ENCODE results near the gene ASTN2. TPM values are rescaled to one million over a fixed set of nuclear protein-coding genes. Genes with fewer than 3 reads are reported as not detected.
"Not testable (repeated sequence)": the region's sequence is repeated elsewhere in the genome, so short reads cannot be mapped to it uniquely, and the experiment has no call there.

The ASTN2 gene
- polyA plus RNA-seq, 1 experiment: 12.8 TPM

DNA sequence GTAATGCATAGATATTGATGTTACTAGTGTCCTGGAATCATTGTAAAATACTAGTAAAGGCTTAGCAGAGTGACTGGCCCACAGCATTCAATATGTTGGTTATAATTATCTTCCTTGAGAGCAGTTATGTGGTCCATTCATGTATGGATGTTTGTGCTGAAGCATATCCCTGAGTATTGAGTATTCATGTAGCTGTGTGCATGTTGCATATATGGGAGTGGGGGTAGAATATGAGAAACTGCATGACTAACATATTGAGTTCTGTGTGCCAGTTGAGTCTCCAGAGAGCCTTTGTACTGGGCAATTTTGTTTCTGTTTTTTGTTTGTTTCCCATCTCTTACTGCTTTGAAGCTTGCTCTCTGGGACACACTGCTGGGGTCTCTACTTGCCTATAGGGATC, 950.4 kb downstream of the ASTN2 start:
- Histone ChIP-seq H3K36me3 (ENCODE audit: control insufficient read depth, insufficient read depth, low read length) (no peaks in the 10 kb centered on the region), H3K4me3 (ENCODE audit: low read depth, low read length) (no peak overlapping the region), H3K27me3 (ENCODE audit: control insufficient read depth, insufficient read depth, low read length) (no peaks in the 10 kb centered on the region)
- CTCF ChIA-PET: interaction anchor here (1.0 kb wide), 1 partner anchor 16 kb away, joined by 3 read pairs; no protein-coding TSS in a partner anchor
- no peak for DNase-seq (ENCODE audit: low read depth)
- TF ChIP-seq, protein P1, sequence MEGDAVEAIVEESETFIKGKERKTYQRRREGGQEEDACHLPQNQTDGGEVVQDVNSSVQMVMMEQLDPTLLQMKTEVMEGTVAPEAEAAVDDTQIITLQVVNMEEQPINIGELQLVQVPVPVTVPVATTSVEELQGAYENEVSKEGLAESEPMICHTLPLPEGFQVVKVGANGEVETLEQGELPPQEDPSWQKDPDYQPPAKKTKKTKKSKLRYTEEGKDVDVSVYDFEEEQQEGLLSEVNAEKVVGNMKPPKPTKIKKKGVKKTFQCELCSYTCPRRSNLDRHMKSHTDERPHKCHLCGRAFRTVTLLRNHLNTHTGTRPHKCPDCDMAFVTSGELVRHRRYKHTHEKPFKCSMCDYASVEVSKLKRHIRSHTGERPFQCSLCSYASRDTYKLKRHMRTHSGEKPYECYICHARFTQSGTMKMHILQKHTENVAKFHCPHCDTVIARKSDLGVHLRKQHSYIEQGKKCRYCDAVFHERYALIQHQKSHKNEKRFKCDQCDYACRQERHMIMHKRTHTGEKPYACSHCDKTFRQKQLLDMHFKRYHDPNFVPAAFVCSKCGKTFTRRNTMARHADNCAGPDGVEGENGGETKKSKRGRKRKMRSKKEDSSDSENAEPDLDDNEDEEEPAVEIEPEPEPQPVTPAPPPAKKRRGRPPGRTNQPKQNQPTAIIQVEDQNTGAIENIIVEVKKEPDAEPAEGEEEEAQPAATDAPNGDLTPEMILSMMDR (IDR thresholded peaks at IDR 0.05; ENCODE audit: insufficient read depth, low read depth, low read length): no peak
- POLR2A ChIA-PET: no interaction called here

DNA sequence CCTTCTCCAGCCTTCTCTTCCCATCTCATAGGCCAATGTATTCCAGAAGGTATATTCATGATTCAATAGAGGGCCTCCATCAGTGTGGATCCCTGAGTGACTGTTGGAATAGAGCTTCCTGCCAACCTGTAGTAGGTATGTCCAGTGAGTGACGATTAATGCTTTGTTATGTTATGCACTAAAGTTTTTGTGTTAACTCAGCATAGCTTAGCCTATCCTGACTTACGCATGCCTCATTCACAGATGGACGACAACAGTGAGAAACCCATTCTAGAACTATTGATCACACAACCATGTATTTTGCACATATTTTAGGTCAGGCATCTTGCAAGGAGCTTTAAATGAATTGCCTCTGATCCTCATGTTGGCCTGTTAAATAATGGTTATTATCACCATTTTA, 953.2 kb downstream of the ASTN2 start:
- TF ChIP-seq, protein P1 (IDR thresholded peaks at IDR 0.05; ENCODE audit: insufficient read depth, low read depth, low read length): no peak
- Histone ChIP-seq H3K27me3 (ENCODE audit: control insufficient read depth, insufficient read depth, low read length) (no peaks in the 10 kb centered on the region), H3K36me3 (ENCODE audit: control insufficient read depth, insufficient read depth, low read length) (no peaks in the 10 kb centered on the region), H3K4me3 (ENCODE audit: low read depth, low read length) (no peak overlapping the region)
- DNase-seq (ENCODE audit: low read depth): no peak
- POLR2A ChIA-PET: interaction anchor here (1.0 kb wide), 1 partner anchor 26 kb away, joined by 5 read pairs; no protein-coding TSS in a partner anchor
- CTCF ChIA-PET: interaction anchor here (0.9 to 1.3 kb wide), 4 partner anchors 9 to 56 kb away, joined by 3 to 4 read pairs (median 3); no protein-coding TSS in a partner anchor

DNA sequence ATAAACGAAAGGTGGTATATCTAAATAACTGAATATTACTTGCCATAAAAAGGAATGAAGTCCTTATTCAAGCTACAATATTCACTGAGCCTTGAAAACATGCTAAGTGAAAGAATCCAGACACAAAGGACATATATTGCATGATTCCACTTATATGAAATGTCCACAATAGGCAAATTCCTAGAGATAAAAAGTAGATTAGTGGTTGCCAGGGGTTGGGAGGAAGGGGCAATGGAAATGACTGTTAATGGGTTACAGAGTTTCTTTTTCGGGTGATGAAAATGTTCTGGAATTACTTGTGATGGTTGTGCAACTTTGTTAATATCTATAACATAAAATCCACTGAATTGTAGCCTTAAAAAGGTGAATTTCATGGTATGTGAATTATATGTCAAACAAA, 954.8 kb downstream of the ASTN2 start:
- TF ChIP-seq, protein P1 (IDR thresholded peaks at IDR 0.05; ENCODE audit: insufficient read depth, low read depth, low read length): no peak
- H3K27me3 ChIP-seq (ENCODE audit: control insufficient read depth, insufficient read depth, low read length): no peaks in the 10 kb centered on the region
- ChIA-PET CTCF (no interaction called here), POLR2A (no interaction called here)
- no peaks in the 10 kb centered on the region for H3K36me3 ChIP-seq (ENCODE audit: control insufficient read depth, insufficient read depth, low read length)
- no peak overlapping the region for H3K4me3 ChIP-seq (ENCODE audit: low read depth, low read length)
- no peak for DNase-seq (ENCODE audit: low read depth)

DNA sequence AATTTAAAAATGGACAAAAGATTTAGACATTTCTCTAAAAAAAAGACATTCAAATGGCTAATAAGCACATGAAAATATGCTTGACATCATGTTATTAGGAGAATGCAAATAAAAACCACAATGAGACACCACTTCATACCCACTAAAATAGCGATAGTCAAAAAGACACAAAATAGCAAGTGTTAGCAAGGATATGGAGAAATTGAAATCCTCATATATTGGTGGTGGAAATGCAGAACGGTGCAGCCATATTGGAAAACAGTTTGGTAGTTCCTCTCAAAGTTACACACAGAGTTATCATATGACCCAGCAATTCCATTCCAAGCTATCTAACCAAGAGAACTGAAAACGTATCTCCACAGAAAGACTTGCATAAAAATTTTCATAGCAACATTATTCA, 955.3 kb downstream of the ASTN2 start:
- ChIA-PET POLR2A (no interaction called here), CTCF (no interaction called here)
- DNase-seq (ENCODE audit: low read depth): no peak
- Histone ChIP-seq H3K27me3 (ENCODE audit: control insufficient read depth, insufficient read depth, low read length) (no peaks in the 10 kb centered on the region), H3K36me3 (ENCODE audit: control insufficient read depth, insufficient read depth, low read length) (no peaks in the 10 kb centered on the region), H3K4me3 (ENCODE audit: low read depth, low read length) (no peak overlapping the region)
- TF ChIP-seq, protein P1 (IDR thresholded peaks at IDR 0.05; ENCODE audit: insufficient read depth, low read depth, low read length): no peak

DNA sequence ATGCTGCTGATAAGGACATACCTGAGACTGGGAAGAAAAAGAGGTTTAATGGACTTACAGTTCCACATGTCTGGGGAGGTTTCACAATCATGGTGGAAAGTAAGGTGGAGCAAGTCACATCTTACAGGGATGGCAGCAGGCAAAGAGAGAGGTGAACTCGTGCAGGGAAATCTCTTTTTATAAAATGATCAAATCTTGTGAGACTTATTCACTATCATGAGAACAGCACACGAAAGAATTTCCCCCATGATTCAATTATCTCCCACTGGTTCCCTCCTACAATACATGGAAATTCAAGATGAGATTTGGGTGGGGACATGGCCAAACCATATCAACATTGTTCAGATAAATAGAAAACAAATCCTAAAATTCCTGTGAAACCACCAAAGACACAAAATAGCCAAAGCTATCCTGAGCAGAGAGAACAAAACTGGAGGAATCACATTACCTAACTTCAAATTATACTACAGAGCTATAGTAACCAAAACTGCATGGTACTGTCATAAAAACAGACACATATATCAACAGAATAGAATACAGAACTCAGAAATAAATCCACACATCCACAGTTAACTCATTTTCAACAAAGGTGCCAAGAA, 958.3 kb downstream of the ASTN2 start:
- ChIA-PET POLR2A (no interaction called here), CTCF (no interaction called here)
- TF ChIP-seq, protein P1 (IDR thresholded peaks at IDR 0.05; ENCODE audit: insufficient read depth, low read depth, low read length): no peak
- Histone ChIP-seq H3K27me3 (ENCODE audit: control insufficient read depth, insufficient read depth, low read length) (no peaks in the 10 kb centered on the region), H3K36me3 (ENCODE audit: control insufficient read depth, insufficient read depth, low read length) (no peaks in the 10 kb centered on the region), H3K4me3 (ENCODE audit: low read depth, low read length) (no peak overlapping the region)
- DNase-seq (ENCODE audit: low read depth): no peak

DNA sequence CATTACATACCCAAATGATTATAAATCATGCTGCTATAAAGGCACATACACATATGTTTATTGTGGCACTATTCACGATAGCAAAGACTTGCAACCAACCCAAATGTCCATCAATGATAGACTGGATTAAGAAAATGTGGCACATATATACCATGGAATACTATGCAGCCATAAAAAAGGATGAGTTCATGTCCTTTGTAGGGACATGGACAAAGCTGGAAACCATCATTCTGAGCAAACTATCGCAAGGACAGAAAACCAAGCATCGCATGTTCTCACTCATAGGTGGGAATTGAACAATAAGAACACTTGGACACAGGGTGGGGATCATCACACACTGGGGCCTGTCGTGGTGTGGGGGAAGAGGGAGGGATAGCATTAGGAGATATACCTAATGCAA, 960.3 kb downstream of the ASTN2 start:
- H3K36me3 ChIP-seq (ENCODE audit: control insufficient read depth, insufficient read depth, low read length); H3K27me3 ChIP-seq (ENCODE audit: control insufficient read depth, insufficient read depth, low read length); CTCF ChIA-PET; H3K4me3 ChIP-seq (ENCODE audit: low read depth, low read length); DNase-seq (ENCODE audit: low read depth); POLR2A ChIA-PET: not testable (repeated sequence)
